Measurements from ENCODE around the gene SBF2.

SBF2 gene

GRCh38 chr11:10042699-10043098, 251.3 kb downstream of the SBF2 start:
- Histone ChIP-seq H3K9me3 (ENCODE audit: insufficient read depth, low read length) (peaks cover 11% of the 10 kb centered on the region; the same call in 1 of the 2 replicates), H3K79me2 (ENCODE audit: insufficient read depth, low read length) (no peaks in the 10 kb centered on the region), H3K9ac (ENCODE audit: low read length) (no peak overlapping the region), H3K27me3 (ENCODE audit: low read length) (no peaks in the 10 kb centered on the region), H3K36me3 (ENCODE audit: low read length) (no peaks in the 10 kb centered on the region), H3K9me2 (replicated peaks; ENCODE audit: insufficient read depth, low read length) (no peaks in the 10 kb centered on the region), H2AFZ (ENCODE audit: low read depth, low read length, severe bottlenecking) (no peak overlapping the region), H3K4me2 (ENCODE audit: low read depth, low read length, poor library complexity, severe bottlenecking) (no peak overlapping the region), H3F3A (ENCODE audit: insufficient read depth) (no peaks in the 10 kb centered on the region), H3K4me3 (ENCODE audit: insufficient read depth, low read length, poor library complexity, severe bottlenecking) (no peak overlapping the region), H3K27ac (ENCODE audit: low read depth, low read length) (no peak overlapping the region), H4K20me1 (ENCODE audit: low read depth, low read length) (no peaks in the 10 kb centered on the region)
- no peak for TF ChIP-seq CTCF (IDR thresholded peaks at IDR 0.05; ENCODE audit: insufficient read depth, low read length, poor library complexity, severe bottlenecking)
- no peak for TF ChIP-seq EZH2phosphoT487 (conservative IDR thresholded peaks at IDR 0.05; ENCODE audit: low read length)

GRCh38 chr11:10041748-10042446, 252.1 kb downstream of the SBF2 start:
- Histone ChIP-seq H3K4me2 (ENCODE audit: low read depth, low read length, poor library complexity, severe bottlenecking) (no peak overlapping the region), H3K4me3 (ENCODE audit: insufficient read depth, low read length, poor library complexity, severe bottlenecking) (no peak overlapping the region), H2AFZ (ENCODE audit: low read depth, low read length, severe bottlenecking) (no peak overlapping the region), H4K20me1 (ENCODE audit: low read depth, low read length) (no peaks in the 10 kb centered on the region), H3K9ac (ENCODE audit: low read length) (no peak overlapping the region), H3F3A (ENCODE audit: insufficient read depth) (no peaks in the 10 kb centered on the region), H3K36me3 (ENCODE audit: low read length) (no peaks in the 10 kb centered on the region), H3K27ac (ENCODE audit: low read depth, low read length) (no peak overlapping the region), H3K9me3 (ENCODE audit: insufficient read depth, low read length) (peaks cover 11% of the 10 kb centered on the region; the same call in 1 of the 2 replicates), H3K27me3 (ENCODE audit: low read length) (no peaks in the 10 kb centered on the region), H3K9me2 (replicated peaks; ENCODE audit: insufficient read depth, low read length) (no peaks in the 10 kb centered on the region), H3K79me2 (ENCODE audit: insufficient read depth, low read length) (no peaks in the 10 kb centered on the region)
- no peak for TF ChIP-seq CTCF (IDR thresholded peaks at IDR 0.05; ENCODE audit: insufficient read depth, low read length, poor library complexity, severe bottlenecking)
- no peak for TF ChIP-seq EZH2phosphoT487 (conservative IDR thresholded peaks at IDR 0.05; ENCODE audit: low read length)

GRCh38 chr11:10041332-10041731, 252.7 kb downstream of the SBF2 start:
- H3K9me2 ChIP-seq (replicated peaks; ENCODE audit: insufficient read depth, low read length), result no peaks in the 10 kb centered on the region
- no peak overlapping the region for H3K4me3 ChIP-seq (ENCODE audit: insufficient read depth, low read length, poor library complexity, severe bottlenecking)
- H3K9ac ChIP-seq (ENCODE audit: low read length), result no peak overlapping the region
- peaks cover 11% of the 10 kb centered on the region; the same call in 1 of the 2 replicates for H3K9me3 ChIP-seq (ENCODE audit: insufficient read depth, low read length)
- H3K27ac ChIP-seq (ENCODE audit: low read depth, low read length), result no peak overlapping the region
- H4K20me1 ChIP-seq (ENCODE audit: low read depth, low read length), result no peaks in the 10 kb centered on the region
- TF ChIP-seq CTCF (IDR thresholded peaks at IDR 0.05; ENCODE audit: insufficient read depth, low read length, poor library complexity, severe bottlenecking) (no peak), EZH2phosphoT487 (conservative IDR thresholded peaks at IDR 0.05; ENCODE audit: low read length) (no peak)
- H3K27me3 ChIP-seq (ENCODE audit: low read length), result no peaks in the 10 kb centered on the region
- no peaks in the 10 kb centered on the region for H3K36me3 ChIP-seq (ENCODE audit: low read length)
- no peak overlapping the region for H3K4me2 ChIP-seq (ENCODE audit: low read depth, low read length, poor library complexity, severe bottlenecking)
- H3F3A ChIP-seq (ENCODE audit: insufficient read depth), result no peaks in the 10 kb centered on the region
- no peak overlapping the region for H2AFZ ChIP-seq (ENCODE audit: low read depth, low read length, severe bottlenecking)
- H3K79me2 ChIP-seq (ENCODE audit: insufficient read depth, low read length), result no peaks in the 10 kb centered on the region

Data from SU-DHL-6 (cell line).